GM10266 (cell line): ENCODE results near the gene HAS3.

Source experiments
- DNase-seq: peaks from one replicate; pipeline ENCODE4 v3.0.0; 2012; ENCODE audit errors: extremely low spot score
- TF ChIP-seq, protein P1 (sequence below): IDR thresholded peaks from 2 replicates; pipeline ENCODE4 v1.5.1; 2012; ENCODE audit warnings: mild to moderate bottlenecking, low read depth; ENCODE audit not compliant: control insufficient read depth, insufficient read depth; ENCODE audit errors: missing control alignments

Gene HAS3

GRCh38 chr16:69112285-69113129 is 7.1 kb downstream of the HAS3 start:
- TF ChIP-seq, protein P1, sequence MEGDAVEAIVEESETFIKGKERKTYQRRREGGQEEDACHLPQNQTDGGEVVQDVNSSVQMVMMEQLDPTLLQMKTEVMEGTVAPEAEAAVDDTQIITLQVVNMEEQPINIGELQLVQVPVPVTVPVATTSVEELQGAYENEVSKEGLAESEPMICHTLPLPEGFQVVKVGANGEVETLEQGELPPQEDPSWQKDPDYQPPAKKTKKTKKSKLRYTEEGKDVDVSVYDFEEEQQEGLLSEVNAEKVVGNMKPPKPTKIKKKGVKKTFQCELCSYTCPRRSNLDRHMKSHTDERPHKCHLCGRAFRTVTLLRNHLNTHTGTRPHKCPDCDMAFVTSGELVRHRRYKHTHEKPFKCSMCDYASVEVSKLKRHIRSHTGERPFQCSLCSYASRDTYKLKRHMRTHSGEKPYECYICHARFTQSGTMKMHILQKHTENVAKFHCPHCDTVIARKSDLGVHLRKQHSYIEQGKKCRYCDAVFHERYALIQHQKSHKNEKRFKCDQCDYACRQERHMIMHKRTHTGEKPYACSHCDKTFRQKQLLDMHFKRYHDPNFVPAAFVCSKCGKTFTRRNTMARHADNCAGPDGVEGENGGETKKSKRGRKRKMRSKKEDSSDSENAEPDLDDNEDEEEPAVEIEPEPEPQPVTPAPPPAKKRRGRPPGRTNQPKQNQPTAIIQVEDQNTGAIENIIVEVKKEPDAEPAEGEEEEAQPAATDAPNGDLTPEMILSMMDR = peak; percentile 72
- DNase-seq = peak; percentile 77

- no peak for DNase-seq
- TF ChIP-seq, protein P1 = no peak
Measured at GRCh38 chr16:69113216-69113615, 7.8 kb downstream of the HAS3 start.

DNA sequence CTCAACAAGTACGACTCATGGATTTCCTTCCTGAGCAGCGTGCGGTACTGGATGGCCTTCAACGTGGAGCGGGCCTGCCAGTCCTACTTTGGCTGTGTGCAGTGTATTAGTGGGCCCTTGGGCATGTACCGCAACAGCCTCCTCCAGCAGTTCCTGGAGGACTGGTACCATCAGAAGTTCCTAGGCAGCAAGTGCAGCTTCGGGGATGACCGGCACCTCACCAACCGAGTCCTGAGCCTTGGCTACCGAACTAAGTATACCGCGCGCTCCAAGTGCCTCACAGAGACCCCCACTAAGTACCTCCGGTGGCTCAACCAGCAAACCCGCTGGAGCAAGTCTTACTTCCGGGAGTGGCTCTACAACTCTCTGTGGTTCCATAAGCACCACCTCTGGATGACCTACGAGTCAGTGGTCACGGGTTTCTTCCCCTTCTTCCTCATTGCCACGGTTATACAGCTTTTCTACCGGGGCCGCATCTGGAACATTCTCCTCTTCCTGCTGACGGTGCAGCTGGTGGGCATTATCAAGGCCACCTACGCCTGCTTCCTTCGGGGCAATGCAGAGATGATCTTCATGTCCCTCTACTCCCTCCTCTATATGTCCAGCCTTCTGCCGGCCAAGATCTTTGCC is 9.0 kb downstream of the HAS3 start:
- DNase-seq = no peak
- TF ChIP-seq, protein P1 = no peak

DNA sequence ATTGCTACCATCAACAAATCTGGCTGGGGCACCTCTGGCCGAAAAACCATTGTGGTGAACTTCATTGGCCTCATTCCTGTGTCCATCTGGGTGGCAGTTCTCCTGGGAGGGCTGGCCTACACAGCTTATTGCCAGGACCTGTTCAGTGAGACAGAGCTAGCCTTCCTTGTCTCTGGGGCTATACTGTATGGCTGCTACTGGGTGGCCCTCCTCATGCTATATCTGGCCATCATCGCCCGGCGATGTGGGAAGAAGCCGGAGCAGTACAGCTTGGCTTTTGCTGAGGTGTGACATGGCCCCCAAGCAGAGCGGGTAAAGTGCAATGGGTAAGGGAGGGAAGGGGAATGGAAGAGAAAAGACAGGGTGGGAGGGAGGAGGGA is 9.5 kb downstream of the HAS3 start:
- DNase-seq = no peak
- TF ChIP-seq, protein P1 = no peak

GRCh38 chr16:69115361-69115760 is 9.9 kb downstream of the HAS3 start:
- no peak for DNase-seq
- TF ChIP-seq, protein P1 = no peak

GRCh38 chr16:69115837-69116236 is 10.4 kb downstream of the HAS3 start:
- TF ChIP-seq, protein P1 = no peak
- DNase-seq = no peak

- TF ChIP-seq, protein P1 = no peak
- no peak for DNase-seq
Measured at GRCh38 chr16:69116256-69116875, 10.9 kb downstream of the HAS3 start.
